Thyroid gland (tissue), 4 donors: Measurements from ENCODE around the gene PABPN1L. TPM values are rescaled to one million over a fixed set of nuclear protein-coding genes. Genes with fewer than 3 reads are reported as not detected.

ENCODE experiments used
- DNase-seq, 2 donors: peaks; one replicate each; pipeline ENCODE4 v3.0.0-alpha.2; 2019
- H3K27ac ChIP-seq, 3 donors: fragments of 200-600 bp; sonication (generic); 1 replicate in 2 of 3; 2 replicates in 1 of 3; pipeline ENCODE4 v1.5.1; 2016 to 2019; ENCODE audit warnings: mild to moderate bottlenecking in 1 of 3, moderate library complexity in 1 of 3
- H3K27me3 ChIP-seq: fragments of 200-600 bp; sonication (generic); one replicate; pipeline ENCODE4 v1.5.1; 2019
- H3K36me3 ChIP-seq, 2 donors: fragments of 200-600 bp; sonication (generic); one replicate each; pipeline ENCODE4 v1.5.1; 2016 to 2019
- H3K4me1 ChIP-seq, 2 donors: fragments of 200-600 bp; sonication (generic); one replicate each; pipeline ENCODE4 v1.5.1; 2017 to 2019
- H3K4me3 ChIP-seq, 3 donors: fragments of 200-600 bp; sonication (generic); replicated peaks in 1 of 3; 1 replicate in 2 of 3; 2 replicates in 1 of 3; pipeline ENCODE4 v1.5.1; 2016; ENCODE audit warnings: mild to moderate bottlenecking in 1 of 3
- H3K9me3 ChIP-seq: fragments of 200-600 bp; sonication (generic); one replicate; pipeline ENCODE4 v1.5.1; 2017
- POLR2A ChIP-seq, 2 donors: fragments of 450-650 bp; IDR thresholded peaks; one replicate each; pipeline ENCODE4 v1.6.1; 2017; ENCODE audit warnings: antibody characterized with exemption in 2 of 2, mild to moderate bottlenecking in 2 of 2, moderate library complexity in 1 of 2
- WGBS, 2 donors: methylation state at CpG; one replicate each; pipeline ENCODE4 v1.1.5; 2017; 5-methylcytosine and 5-hydroxymethylcytosine counted together
- intact Hi-C: fragments of 100-400 bp; cut with DNase I; formaldehyde crosslinking; loops from one replicate; pipeline ENCODE4 v1.15.1; 2023
- total RNA-seq, 4 donors: library from RNA; depleted of rRNA; stranded (reverse); fragments of >200 nt; gene quantifications; one replicate each; pipeline ENCODE4 v1.2.3, GENCODE V29; 2016
- TF ChIP-seq, protein P1 (sequence below), 6 experiments: fragments of 200-600 bp in 3 of 6; fragments of 450-650 bp in 3 of 6; sonication (generic) in 3 of 6; IDR thresholded peaks; one replicate each; pipeline ENCODE4 v1.5.1; 2016 to 2019; ENCODE audit warnings: antibody characterized with exemption in 6 of 6, mild to moderate bottlenecking in 2 of 6, inconsistent platforms in 1 of 6, moderate library complexity in 1 of 6

Gene PABPN1L
- total RNA-seq, 4 donors from 2014 or later, result not detected

DNA sequence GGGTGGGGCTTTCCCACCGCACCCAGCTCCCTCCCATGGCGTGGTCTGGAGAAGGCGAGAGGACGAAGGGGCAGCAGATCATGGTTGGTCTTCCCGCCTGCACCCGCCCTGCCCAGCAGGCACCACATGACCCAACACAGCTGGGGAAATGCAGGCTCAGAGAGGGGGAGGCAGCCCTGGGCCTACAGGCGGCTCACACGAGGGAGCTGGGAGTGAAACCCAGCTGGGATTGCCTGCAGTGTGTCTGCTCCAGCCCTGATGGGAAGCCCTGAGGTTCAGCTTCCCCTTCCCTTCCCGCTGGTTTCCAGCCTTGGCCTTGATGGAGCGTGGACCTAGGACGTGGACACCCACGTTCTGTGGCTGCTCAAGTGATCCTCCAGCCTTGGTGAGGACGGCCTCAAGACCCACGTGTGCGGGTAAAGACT lies 20.0 kb upstream of the PABPN1L start:
- intact Hi-C loops, result no loop called here
- H3K4me1 ChIP-seq, result peaks cover 14 to 29% of the 10 kb centered on the region in 2 donors
- 87 to 92% methylated on average over 8 to 14 of the region's 15 CpGs for WGBS, 2 donors
- no peaks in the 10 kb centered on the region for H3K27me3 ChIP-seq
- H3K27ac ChIP-seq, result no peak overlapping the region
- no peak for DNase-seq
- H3K4me3 ChIP-seq, result no peak overlapping the region
- no peaks in the 10 kb centered on the region for H3K36me3 ChIP-seq
- no peaks in the 10 kb centered on the region for H3K9me3 ChIP-seq
- no peak for TF ChIP-seq POLR2A (IDR thresholded peaks at IDR 0.05)
- TF ChIP-seq, protein P1, sequence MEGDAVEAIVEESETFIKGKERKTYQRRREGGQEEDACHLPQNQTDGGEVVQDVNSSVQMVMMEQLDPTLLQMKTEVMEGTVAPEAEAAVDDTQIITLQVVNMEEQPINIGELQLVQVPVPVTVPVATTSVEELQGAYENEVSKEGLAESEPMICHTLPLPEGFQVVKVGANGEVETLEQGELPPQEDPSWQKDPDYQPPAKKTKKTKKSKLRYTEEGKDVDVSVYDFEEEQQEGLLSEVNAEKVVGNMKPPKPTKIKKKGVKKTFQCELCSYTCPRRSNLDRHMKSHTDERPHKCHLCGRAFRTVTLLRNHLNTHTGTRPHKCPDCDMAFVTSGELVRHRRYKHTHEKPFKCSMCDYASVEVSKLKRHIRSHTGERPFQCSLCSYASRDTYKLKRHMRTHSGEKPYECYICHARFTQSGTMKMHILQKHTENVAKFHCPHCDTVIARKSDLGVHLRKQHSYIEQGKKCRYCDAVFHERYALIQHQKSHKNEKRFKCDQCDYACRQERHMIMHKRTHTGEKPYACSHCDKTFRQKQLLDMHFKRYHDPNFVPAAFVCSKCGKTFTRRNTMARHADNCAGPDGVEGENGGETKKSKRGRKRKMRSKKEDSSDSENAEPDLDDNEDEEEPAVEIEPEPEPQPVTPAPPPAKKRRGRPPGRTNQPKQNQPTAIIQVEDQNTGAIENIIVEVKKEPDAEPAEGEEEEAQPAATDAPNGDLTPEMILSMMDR (IDR thresholded peaks at IDR 0.05), result no peak

DNA sequence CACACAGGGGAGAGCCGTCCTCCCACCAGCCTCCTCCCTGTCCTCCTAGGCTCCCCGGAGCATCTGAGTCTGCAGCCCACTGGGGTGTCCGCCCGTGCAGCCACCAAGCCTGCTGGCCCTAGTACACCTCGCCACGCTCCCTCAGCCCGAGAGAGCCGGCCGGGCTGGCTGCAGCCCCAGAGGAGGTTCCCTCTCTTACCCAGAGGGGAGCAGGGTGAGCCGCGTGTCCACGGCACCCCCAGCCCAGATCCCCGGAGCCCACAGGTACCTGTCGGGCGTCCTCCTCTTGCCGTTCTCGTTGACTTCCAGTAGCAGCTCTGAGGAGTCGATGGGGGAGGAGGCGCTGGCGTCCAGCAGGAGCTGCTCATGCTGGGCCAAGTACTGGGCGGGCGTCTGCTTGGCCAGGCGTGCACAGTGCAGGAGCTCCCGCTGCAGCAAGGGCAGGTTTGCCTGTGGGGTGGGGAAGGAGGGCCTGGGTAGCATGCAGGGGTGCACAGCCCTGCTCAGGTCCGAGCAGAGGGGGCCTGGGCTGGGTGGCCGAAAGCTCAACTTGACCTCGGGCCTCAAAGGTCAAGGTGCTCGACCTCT lies 19.3 kb upstream of the PABPN1L start:
- Histone ChIP-seq H3K4me3 (no peak overlapping the region), H3K36me3 (no peaks in the 10 kb centered on the region), H3K9me3 (no peaks in the 10 kb centered on the region), H3K4me1 (peaks cover 14 to 29% of the 10 kb centered on the region in 2 donors), H3K27me3 (no peaks in the 10 kb centered on the region), H3K27ac (peak overlapping the region in 1 of 3 donors; percentile 10)
- intact Hi-C loops, result no loop called here
- TF ChIP-seq POLR2A (IDR thresholded peaks at IDR 0.05), result no peak
- TF ChIP-seq, protein P1 (IDR thresholded peaks at IDR 0.05), result no peak
- 48 to 57% methylated on average over 6 to 11 of the region's 28 CpGs for WGBS, 2 donors
- peak; percentile 77 to 86 for DNase-seq

DNA sequence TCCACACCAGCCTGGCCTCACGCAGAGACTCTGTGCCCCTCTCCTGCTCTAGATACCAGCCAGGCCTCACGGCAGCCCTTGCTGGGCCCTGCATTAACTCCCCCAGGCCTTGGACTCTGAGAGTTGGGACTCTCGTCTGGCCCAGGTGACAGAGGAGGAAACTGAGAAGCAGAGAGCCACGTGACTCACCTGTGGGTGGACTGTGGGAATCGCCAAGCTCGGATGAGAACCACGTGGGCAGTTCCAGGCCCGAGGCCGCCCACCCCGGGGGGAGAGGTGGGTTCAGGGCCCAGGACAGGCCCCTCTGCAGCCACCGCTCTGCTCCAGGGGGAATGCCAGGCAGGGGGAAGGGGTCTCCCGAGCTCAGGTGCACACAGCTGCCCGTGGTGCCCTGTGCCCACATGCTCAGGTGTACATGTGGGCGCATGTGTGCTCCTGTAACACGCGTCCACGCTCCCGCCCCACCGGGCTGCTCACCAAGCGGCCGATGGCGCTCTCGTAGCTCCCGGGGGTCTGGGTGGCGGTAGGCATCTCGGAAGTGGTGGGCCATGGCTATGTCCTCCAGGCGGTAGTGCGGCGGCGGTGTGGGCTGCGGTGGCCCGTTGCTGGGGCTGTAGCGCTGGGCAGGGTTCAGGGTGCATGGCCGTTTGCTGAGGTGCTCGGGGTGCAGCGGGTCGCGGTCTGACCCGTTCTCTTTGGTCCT lies 18.3 kb upstream of the PABPN1L start:
- TF ChIP-seq, protein P1 (IDR thresholded peaks at IDR 0.05), result no peak
- no peak for TF ChIP-seq POLR2A (IDR thresholded peaks at IDR 0.05)
- peaks cover 14 to 29% of the 10 kb centered on the region in 2 donors for H3K4me1 ChIP-seq
- no peak overlapping the region for H3K4me3 ChIP-seq
- H3K27ac ChIP-seq, result no peak overlapping the region
- DNase-seq, result no peak
- intact Hi-C loops, result no loop called here
- H3K36me3 ChIP-seq, result no peaks in the 10 kb centered on the region
- no peaks in the 10 kb centered on the region for H3K9me3 ChIP-seq
- 97% methylated on average over 18 to 30 of the region's 39 CpGs for WGBS, 2 donors
- no peaks in the 10 kb centered on the region for H3K27me3 ChIP-seq

DNA sequence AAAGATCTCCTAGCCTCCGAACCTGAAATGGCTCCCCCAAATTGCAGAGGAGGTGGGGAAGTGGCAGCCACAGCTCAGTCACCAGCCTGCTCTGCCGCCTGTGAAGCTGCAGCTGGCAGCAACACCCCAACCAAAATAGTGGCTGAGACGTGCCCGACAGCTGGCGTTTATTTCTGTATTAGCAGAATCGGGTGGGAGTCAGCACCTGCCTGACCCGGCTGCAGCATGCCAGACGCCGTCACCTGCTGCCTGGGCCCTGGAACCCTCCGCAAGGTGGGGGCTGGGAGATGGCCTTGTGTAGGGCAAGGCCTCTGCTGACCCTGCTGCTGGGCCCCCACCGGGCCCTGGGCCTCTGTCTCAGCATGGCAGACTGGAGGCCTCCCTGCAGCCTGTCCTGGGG lies 17.5 kb upstream of the PABPN1L start:
- H3K36me3 ChIP-seq, result no peaks in the 10 kb centered on the region
- H3K4me3 ChIP-seq, result no peak overlapping the region
- 89 to 96% methylated on average over 3 to 11 of the region's 11 CpGs for WGBS, 2 donors

More for the DNA sequence above, 17.5 kb upstream of the PABPN1L start:
- Histone ChIP-seq H3K27ac (no peak overlapping the region), H3K9me3 (no peaks in the 10 kb centered on the region), H3K4me1 (peaks cover 14 to 29% of the 10 kb centered on the region in 2 donors), H3K27me3 (no peaks in the 10 kb centered on the region)
- intact Hi-C loops, result no loop called here
- no peak for DNase-seq
- TF ChIP-seq, protein P1 (IDR thresholded peaks at IDR 0.05), result no peak
- no peak for TF ChIP-seq POLR2A (IDR thresholded peaks at IDR 0.05)
